GM12865 (cell line): ENCODE measurements around the gene RASSF1.
A peak's percentile ranks its signal among the peaks of the same experiment; 100 is the strongest.

ENCODE experiments used
- DNase-seq: peaks from one replicate; pipeline ENCODE4 v3.0.0; 2010; ENCODE audit warnings: low read depth
- H3K4me3 ChIP-seq: 2 replicates; pipeline ENCODE4 v1.5.1; 2011; ENCODE audit warnings: mild to moderate bottlenecking, low read depth, low read length, control low read depth
- TF ChIP-seq, protein P1 (sequence below): IDR thresholded peaks from 2 replicates; pipeline ENCODE4 v1.5.1; 2011; ENCODE audit warnings: low read length, control low read depth, low read depth, inconsistent platforms; ENCODE audit not compliant: insufficient read depth; ENCODE audit errors: missing control alignments

The RASSF1 gene

GRCh38 chr3:50340448-50341329, at the start of gene RASSF1:
RASSF1 (minus strand) TSS chr3:50340836; CDS start chr3:50340805, 31 bp downstream.
- DNase-seq, result peak; percentile 92
- H3K4me3 ChIP-seq, result peak within 1 kb of the TSS; percentile 96
- TF ChIP-seq, protein P1, sequence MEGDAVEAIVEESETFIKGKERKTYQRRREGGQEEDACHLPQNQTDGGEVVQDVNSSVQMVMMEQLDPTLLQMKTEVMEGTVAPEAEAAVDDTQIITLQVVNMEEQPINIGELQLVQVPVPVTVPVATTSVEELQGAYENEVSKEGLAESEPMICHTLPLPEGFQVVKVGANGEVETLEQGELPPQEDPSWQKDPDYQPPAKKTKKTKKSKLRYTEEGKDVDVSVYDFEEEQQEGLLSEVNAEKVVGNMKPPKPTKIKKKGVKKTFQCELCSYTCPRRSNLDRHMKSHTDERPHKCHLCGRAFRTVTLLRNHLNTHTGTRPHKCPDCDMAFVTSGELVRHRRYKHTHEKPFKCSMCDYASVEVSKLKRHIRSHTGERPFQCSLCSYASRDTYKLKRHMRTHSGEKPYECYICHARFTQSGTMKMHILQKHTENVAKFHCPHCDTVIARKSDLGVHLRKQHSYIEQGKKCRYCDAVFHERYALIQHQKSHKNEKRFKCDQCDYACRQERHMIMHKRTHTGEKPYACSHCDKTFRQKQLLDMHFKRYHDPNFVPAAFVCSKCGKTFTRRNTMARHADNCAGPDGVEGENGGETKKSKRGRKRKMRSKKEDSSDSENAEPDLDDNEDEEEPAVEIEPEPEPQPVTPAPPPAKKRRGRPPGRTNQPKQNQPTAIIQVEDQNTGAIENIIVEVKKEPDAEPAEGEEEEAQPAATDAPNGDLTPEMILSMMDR, result no peak

DNA sequence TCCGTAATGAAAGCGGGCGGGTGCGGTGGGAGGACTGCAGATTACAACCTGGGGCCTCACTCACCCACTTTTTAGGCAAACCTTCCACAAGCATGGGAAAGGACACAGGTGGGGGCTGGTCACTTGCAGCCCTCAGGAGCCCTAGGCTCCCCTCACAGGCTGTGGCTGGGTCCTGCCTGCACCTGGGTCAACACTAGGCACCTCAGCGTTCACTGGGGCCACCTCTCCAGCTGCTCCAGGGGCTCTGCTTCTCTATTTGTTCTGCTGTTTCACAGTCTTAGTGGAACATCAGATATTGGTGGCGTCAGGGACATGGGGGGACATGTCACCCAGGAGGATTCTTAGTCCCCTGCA, 48.8 kb upstream of the RASSF1 start:
- H3K4me3 ChIP-seq, result no peak overlapping the region
- TF ChIP-seq, protein P1, result no peak
- DNase-seq, result no peak

DNA sequence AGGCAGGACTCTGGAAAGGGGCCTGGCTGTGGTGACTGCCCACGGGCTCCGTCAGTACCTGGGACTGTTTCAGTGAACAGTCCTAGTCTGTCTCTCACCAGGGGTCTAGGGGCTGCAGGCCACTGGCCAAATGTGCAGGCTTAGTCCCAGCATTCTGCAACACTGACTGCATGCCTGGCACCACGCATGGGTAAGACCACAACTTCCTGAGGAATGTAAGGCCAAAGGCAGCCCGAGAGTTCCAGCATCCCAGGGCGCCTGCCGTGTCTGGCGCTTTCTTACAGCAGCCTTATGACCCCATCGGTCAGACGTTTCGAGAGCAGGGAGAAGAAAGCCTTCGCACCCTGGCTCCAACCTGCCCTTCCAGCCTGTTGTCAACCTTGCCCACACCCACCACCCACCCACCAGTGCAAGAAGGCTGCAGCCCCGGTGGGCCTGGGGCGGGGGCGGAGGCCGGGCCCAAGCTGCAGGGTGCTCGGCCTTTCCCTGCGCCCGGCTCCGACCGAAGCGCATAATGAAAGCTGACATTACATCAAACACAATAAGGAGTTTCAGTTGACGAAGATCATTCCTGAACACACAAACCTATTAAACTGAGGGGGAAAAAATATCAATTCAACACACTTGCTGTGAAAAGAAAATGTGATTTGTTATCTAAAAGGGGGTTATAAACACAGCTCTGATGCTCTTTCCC, 48.2 kb upstream of the RASSF1 start:
- TF ChIP-seq, protein P1, result no peak
- H3K4me3 ChIP-seq, result no peak overlapping the region
- DNase-seq, result no peak

DNA sequence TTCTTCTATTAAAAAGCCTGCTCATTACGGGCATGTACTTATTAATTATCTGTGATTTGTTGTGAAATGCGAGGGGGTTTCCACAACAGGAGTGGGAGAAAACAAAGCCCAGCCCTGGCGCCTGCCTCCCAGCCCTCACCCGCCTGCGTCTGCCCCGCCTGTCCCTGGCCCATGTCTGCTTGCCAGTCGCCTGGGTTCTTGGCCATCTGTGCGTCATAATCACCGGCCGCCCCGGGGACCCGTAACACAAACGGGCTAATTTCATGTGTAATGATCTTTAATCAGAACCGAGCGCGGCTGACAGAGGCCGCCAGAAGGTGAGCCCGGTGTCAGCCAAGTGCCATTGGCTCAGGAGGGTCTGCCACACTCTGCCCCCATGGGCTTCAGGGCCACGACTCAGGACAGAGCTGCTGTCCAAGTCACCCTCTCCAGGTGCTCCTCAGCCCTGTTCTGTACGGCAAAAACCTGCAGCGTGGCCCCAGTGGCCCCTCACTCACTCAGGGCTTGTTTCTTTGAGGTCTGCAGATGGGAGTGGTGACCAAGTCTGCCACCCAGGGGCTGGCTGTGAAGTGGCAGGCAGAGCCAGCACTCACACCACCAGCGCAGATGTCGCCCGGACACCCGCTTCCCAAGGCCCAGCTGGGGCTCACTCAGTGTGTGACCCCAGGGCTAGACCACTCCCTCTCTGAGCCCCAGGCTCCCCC, 47.5 kb upstream of the RASSF1 start:
- peak; percentile 16 for DNase-seq
- no peak overlapping the region for H3K4me3 ChIP-seq
- TF ChIP-seq, protein P1, result peak; percentile 24

DNA sequence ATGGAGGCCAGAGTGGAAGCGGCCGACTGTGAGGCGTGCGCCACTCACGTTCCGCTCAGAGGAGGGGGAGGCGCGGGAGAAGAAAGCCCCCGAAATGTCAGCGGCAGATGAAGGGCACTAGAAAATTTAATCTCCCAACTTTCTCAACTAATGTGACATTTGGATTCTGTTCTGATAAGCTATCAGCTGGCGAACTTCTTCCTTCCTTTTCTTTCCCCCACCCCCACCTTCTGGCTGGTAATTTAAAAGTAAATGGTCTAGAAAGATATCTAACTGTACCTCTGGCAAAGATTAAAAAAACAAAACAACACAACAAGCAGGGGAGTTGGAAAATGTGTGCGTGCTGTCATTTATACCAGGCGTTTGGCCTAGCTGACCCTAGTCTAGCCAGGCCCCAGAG, 45.1 kb upstream of the RASSF1 start:
- TF ChIP-seq, protein P1, result no peak
- no peak overlapping the region for H3K4me3 ChIP-seq
- DNase-seq, result no peak

DNA sequence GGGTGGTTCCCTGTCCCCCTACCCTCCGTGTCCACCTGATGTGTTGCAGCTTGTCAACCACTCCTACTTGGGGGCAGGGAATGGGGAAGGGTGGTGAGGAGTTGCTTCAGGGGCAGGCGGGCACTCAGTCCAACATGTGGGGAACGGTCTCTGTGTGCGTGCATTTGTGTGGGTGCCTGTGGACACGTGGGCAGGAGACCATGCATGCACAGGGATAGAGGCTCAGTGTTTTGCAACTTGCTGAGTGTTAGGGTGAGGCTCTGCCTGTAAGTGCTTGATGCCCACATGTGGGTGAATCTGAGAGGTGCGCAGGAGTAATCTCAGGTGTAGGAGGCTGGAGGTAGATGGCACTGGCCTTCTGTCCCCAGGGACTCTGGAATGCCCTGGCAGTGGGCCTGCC, 43.1 kb upstream of the RASSF1 start:
- TF ChIP-seq, protein P1, result no peak
- no peak for DNase-seq
- no peak overlapping the region for H3K4me3 ChIP-seq
